ENCODE measurements around the gene CYP3A7. TPM values are rescaled to one million over a fixed set of nuclear protein-coding genes. Genes with fewer than 3 reads are reported as not detected.
"Not testable (repeated sequence)": the region's sequence is repeated elsewhere in the genome, so short reads cannot be mapped to it uniquely, and the experiment has no call there.

CYP3A7 gene
- total RNA-seq, 1 experiment from 2014 or later, result not detected

- no peak for ATAC-seq
- peaks cover 8% of the 10 kb centered on the region; the same call in 1 of the 2 replicates for H3K4me1 Mint-ChIP-seq
- CTCF ChIA-PET, result no interaction called here
- H3K9me3 Mint-ChIP-seq, result no peaks in the 10 kb centered on the region
- no peak overlapping the region for H3K4me3 Mint-ChIP-seq
- peaks cover 15% of the 10 kb centered on the region for H3K27me3 Mint-ChIP-seq (ENCODE audit: low read depth)
- no peaks in the 10 kb centered on the region for H3K36me3 Mint-ChIP-seq
- DNase-seq (ENCODE audit: low spot score), result no peak
- no peak for TF ChIP-seq AFF4 (CRISPR knock-in tag; IDR thresholded peaks at IDR 0.05; ENCODE audit: borderline replicate concordance)
- no peak for TF ChIP-seq ZNF281 (CRISPR knock-in tag; IDR thresholded peaks at IDR 0.05)
- no peak for TF ChIP-seq ZNF263 (CRISPR knock-in tag; IDR thresholded peaks at IDR 0.05; ENCODE audit: low read depth)
- no peak for TF ChIP-seq NR1H2 (CRISPR knock-in tag; IDR thresholded peaks at IDR 0.05)
- no peak for TF ChIP-seq MAX (CRISPR knock-in tag; IDR thresholded peaks at IDR 0.05)
- TF ChIP-seq ATF6 (CRISPR knock-in tag; IDR thresholded peaks at IDR 0.05), result no peak
- no peak for TF ChIP-seq IRF1 (CRISPR knock-in tag; IDR thresholded peaks at IDR 0.05)
- TF ChIP-seq SMAD4 (CRISPR knock-in tag; IDR thresholded peaks at IDR 0.05), result no peak
- no peak for TF ChIP-seq EMX1 (CRISPR knock-in tag; IDR thresholded peaks at IDR 0.05)
- no peak for TF ChIP-seq ATF1 (CRISPR knock-in tag; IDR thresholded peaks at IDR 0.05)
- TF ChIP-seq SP1 (CRISPR knock-in tag; conservative IDR thresholded peaks at IDR 0.05), result no peak
- TF ChIP-seq ZMAT4 (CRISPR knock-in tag; IDR thresholded peaks at IDR 0.05), result no peak
- TF ChIP-seq ZSCAN18 (CRISPR knock-in tag; IDR thresholded peaks at IDR 0.05), result no peak
- no peak for TF ChIP-seq FOXJ3 (CRISPR knock-in tag; IDR thresholded peaks at IDR 0.05; ENCODE audit: borderline replicate concordance)
- no peak for TF ChIP-seq USF1 (CRISPR knock-in tag; IDR thresholded peaks at IDR 0.05)
- no peak for TF ChIP-seq ETV6 (CRISPR knock-in tag; IDR thresholded peaks at IDR 0.05)
- POLR2A ChIA-PET, result no interaction called here
- no peak overlapping the region for H3K27ac Mint-ChIP-seq
Measured at GRCh38 chr7:99778880-99779279, 43.9 kb upstream of the CYP3A7 start.

GRCh38 chr7:99773395-99773794, 38.4 kb upstream of the CYP3A7 start:
- DNase-seq (ENCODE audit: low spot score); POLR2A ChIA-PET; H3K36me3 Mint-ChIP-seq; H3K4me3 Mint-ChIP-seq; H3K9me3 Mint-ChIP-seq; H3K27ac Mint-ChIP-seq; H3K4me1 Mint-ChIP-seq; ATAC-seq: not testable (repeated sequence)
- peaks cover 16% of the 10 kb centered on the region for H3K27me3 Mint-ChIP-seq (ENCODE audit: low read depth)
- CTCF ChIA-PET, result interaction anchor here (1.1 kb wide), 1 partner anchor 206 kb away, joined by 3 read pairs; no protein-coding TSS in a partner anchor

All from WTC11 (cell line).